GM12801 (cell line): ENCODE results near the gene TMEM119.

Source experiments
- CTCF ChIP-seq: IDR thresholded peaks from one replicate; pipeline ENCODE4 v1.5.1; 2011; ENCODE audit warnings: control low read depth; ENCODE audit not compliant: insufficient read length; ENCODE audit errors: extremely low read depth

TMEM119 gene, protein sequence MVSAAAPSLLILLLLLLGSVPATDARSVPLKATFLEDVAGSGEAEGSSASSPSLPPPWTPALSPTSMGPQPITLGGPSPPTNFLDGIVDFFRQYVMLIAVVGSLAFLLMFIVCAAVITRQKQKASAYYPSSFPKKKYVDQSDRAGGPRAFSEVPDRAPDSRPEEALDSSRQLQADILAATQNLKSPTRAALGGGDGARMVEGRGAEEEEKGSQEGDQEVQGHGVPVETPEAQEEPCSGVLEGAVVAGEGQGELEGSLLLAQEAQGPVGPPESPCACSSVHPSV

GRCh38 chr12:108597559-108598471 lies at the start of gene TMEM119:
Gene TMEM119 (minus strand): TSS chr12:108598084. CDS start chr12:108592383, 5,701 bp downstream.
- no peak for TF ChIP-seq CTCF

GRCh38 chr12:108646600-108647579 lies 49.0 kb upstream of the TMEM119 start:
- TF ChIP-seq CTCF = no peak

GRCh38 chr12:108645686-108646599 lies 48.1 kb upstream of the TMEM119 start:
- no peak for TF ChIP-seq CTCF

DNA sequence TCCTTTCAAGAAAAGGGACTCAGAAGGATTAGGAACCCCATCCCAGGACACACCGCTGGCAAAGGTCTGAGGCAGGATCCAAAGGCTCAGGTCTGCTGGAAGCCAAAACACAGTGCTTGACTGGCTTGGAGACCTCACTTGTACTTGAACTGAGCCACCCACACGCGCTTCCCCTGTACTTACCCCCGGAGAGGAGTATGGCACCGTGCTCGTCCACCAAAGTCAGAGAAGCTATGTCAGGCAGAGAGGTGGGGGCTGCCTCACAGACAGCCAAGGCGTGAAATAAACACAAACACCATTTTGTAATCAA lies 46.9 kb upstream of the TMEM119 start:
- no peak for TF ChIP-seq CTCF

GRCh38 chr12:108643941-108644810 lies 46.3 kb upstream of the TMEM119 start:
- no peak for TF ChIP-seq CTCF
